HG03565 (cell line): ENCODE results near the gene SMARCC1.

Source experiments
- ATAC-seq: cut with Tn5 transposase; IDR thresholded peaks from one replicate; pipeline ENCODE4 v1.9.1; 2021; ENCODE audit warnings: mild to moderate bottlenecking, moderate library complexity; ENCODE audit not compliant: unreplicated experiment

The SMARCC1 gene

DNA sequence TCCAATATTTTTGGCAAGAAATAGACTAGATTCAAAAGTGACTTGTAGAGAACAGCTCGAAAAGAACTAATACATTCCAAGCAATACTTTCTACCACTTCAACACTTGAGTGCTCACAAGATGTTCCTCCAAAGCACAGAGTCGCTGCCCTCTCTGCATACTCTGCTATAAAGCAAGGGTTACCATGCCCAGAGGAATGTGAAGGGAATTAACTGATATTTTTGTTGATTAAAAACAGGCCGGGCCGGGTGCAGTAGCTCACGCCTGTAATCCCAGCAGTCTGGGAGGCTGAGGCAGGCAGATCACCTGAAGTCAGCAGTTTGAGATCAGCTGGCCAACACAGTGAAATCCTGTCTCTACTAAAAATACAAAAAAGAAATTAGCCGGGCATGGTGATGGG lies 145.5 kb downstream of the SMARCC1 start:
- ATAC-seq: no peak

DNA sequence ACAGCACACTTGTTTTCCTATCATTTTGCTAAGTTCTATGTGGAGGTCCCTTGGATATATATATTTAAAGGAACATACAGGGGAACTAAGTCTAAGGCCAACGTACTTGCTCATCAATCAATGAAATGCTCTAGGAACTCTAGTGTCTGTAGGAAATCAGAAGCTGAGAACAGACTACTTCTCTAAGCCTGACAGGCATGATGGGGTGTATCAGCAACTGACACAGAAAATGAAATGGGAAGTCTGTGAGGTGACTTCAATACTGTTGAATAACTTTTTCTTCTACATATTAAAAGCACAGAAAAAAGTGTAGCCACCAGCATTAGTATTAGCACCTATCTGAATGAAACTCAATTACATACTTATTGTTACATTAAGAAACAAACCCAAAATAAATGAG lies 146.2 kb downstream of the SMARCC1 start:
- ATAC-seq: no peak

DNA sequence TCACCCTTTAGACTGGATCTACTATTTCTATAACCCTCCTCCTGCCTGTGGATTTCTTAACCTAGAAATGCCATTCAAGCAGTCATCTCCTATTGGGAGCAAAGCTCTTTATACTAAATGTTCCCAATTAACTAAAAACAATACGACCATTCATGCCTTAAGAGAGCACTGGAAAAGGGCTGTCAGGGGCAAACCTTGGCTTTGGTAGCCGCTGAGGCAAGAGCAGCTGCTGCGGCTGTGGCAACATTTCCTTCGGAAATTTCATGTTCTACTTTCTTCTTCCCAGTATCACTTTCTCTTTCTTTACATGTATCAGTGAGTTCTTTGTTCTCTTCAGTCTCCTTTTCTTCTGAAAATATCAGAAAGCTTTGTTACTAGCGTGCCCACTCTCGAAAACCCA lies 146.7 kb downstream of the SMARCC1 start:
- ATAC-seq: no peak

DNA sequence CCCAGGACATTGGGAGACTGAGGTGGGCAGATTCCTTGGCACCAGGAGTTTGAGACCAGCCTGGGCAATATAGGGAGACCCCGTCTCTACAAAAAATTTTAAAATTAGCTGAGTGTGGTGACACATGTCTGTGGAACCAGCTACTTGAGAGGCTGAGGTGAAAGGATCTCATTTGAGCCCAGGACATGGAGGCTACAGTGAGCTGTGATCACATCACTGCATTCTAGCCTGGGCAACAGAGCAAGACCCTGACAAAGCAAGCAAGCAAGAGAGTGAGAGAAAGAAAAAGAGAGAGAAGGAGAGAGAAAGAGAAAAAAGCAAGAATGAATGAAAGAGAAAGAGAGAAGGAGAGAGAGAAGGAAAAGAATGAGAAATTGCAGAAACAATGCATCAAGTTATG lies 150.9 kb downstream of the SMARCC1 start:
- no peak for ATAC-seq

DNA sequence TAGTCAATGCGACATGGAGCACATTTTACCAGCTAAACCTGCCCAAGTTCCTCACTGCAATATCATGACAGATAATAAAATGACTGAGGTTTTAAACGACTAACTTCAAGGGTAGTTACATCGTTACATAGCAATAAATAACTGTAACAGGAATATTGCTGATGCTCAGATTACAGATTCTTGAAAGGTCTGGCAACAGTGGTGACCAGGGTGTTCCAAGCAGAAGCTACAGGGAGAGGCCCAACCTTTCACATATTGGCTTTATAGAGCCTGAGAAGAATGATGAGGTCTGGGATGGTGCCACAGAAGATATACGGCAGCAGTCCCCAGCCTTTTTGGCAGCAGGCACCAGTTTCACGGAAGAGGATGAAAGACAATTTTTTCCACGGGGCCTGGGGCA lies 151.9 kb downstream of the SMARCC1 start:
- ATAC-seq: no peak

DNA sequence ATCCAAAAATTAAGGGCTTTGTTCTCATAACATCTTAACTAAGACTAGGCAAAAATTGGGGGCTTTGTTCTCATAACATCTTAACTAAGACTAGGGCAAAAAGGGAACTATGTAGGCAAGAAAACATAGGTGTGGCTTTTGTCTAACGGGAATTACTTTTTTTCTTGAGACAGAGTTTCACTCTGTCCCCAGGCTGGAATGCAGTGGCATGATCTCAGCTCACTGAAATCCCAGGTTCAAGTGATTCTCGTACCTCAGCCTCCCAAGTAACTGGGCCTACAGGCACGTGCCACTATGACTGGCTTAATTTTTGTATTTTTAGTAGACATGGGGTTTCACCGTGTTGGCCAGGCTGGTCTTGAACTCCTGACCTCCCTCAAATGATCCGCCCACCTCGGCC lies 153.3 kb downstream of the SMARCC1 start:
- ATAC-seq: no peak

DNA sequence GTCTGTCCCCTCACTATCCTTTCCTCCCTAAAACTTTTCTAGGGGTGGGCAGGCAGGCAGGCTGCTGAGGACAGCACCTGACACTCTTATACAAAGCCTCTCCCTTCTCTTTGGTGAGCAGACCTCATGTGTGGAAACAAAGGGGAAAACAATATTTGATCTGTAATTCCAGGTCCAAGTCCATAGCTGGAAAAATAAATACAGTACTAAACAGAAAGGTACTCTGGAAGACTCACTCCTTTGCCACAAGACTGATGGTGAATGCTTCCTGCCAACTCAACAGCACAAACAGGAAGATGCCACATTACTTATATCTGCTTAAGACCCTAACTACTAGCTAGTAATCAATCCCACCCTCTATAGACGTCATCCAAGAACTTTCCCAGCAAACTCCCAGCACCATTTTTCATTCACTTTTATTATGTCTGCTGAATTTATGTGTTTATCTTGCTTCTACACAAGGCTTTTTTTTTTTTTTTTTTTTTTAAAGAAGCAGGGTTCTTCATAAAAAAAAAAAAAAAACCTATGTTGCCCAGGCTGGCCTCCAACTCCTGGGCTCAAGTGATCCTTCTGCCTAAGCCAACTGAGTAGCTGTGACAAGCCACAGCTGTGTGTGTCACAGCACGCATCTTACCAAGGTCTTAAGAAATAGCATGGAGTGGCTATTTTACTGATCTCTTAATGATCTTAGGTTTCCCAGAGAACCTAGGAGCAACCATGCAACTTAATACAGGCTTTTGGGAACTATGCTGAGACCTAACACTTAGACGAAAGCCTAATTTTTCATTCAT lies 158.8 kb downstream of the SMARCC1 start:
- no peak for ATAC-seq

DNA sequence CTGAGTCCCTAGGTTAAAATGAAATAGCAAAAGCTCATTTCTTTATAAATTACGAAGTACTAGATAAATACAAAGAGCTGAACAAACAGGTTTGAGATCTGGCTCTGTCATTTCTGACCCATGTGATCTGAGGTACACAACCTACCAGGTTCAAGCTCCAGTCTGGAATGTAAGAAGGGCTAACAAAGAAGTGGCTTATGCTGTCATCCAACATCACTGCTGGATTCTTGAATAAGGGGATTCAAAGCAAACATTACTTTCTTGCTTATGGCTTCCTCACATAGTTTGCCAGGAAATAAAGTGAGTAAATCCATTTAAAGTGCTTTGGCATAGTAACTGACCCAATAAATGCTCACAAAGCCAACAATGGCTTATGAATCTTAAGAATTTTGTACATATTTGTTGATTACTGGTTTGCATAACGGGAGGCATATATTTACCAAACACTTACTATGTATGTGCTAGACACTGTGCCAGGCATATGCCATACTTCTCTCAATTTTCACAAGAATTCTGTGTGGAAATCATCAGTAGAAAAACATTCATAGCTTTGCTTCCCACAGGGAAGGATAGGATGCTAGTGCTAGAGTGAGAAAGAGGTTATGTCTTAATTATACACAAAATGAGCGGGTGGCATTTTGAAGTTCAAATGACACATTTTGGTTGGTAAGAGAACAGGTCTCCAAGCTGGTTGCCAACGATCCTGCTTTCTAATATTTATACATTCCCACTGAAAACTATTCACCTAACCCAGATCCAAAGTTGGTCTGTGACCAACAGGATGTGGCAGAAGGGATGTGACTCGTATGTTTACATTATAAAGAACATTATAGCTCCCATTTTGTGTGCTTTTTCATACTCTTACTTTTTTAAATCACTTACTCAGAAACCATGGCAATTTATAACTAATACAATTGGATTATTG lies 164.3 kb downstream of the SMARCC1 start:
- ATAC-seq: no peak

DNA sequence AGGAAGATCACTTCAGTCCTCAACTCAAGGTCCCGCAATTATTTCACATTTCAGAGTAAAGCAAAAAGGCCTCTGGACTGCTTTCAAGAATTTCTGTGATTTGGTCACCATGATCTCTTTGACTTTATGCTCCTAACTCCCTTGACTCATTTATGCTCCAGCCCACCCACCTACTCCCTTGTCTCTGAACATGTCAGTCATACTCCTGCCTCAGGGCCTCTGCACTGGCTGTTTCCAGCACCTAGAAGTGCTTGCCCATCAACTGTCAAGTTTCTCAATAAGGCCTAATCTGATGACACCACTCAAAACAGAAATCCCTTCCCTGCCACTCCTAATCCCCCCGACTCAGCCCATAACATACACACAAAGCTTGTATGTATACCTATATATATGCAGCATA lies 166.9 kb downstream of the SMARCC1 start:
- ATAC-seq: no peak

DNA sequence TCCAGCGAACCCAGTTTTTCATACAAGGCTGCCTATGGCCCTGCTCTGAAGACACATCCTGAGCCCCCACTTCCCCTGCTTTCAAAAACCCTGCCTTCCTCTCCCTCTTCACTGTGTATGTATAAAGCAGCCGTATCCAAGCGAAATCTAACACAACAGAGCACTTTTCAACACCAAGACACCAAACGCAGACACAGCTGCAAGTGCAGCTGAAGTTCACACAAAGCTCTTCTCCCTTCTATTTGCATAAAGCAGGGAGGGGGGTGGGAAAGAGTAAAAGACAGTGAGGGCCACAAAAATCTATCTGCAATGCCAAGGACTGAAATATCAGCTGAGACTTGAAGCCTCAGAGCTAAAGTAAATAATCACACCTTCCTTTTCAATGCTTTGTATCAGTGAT lies 168.0 kb downstream of the SMARCC1 start:
- no peak for ATAC-seq

DNA sequence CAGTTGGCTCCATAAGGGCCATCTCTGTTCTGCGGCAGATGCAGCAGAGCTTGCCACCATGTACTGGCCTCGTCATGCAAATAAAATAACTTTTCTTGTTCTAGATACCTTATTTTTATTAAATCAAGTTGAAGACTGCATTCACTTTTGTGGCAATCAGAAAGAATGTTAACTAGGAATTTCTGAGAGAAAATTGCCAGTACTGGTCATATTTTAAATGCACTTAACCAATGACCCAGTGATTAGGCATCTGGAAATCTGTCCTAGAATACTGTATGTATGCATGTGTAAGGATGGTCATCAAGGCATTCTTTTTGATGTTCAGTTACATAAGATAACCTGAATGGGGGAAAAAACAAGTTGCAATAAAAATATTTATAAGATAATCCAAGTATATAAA lies 168.8 kb downstream of the SMARCC1 start:
- no peak for ATAC-seq

DNA sequence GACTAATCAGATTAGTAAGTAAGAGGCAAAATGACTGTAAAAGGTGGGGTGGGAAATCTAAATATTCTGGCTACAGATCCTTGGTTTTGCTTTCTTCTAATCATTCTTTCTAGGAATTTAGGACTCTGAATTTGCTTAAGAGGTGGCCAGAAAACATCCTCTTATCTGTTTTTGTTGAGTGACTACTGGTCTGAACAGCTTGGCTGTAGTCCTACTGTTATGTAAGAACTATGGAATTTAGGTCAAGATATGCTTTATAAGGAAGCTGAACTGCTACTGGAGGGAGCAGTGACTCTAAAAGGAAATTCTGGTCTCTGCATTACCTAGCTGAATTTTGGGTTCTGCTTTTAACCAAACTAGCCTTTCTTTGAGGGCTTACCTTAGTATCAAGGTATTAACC lies 169.5 kb downstream of the SMARCC1 start:
- ATAC-seq: no peak

DNA sequence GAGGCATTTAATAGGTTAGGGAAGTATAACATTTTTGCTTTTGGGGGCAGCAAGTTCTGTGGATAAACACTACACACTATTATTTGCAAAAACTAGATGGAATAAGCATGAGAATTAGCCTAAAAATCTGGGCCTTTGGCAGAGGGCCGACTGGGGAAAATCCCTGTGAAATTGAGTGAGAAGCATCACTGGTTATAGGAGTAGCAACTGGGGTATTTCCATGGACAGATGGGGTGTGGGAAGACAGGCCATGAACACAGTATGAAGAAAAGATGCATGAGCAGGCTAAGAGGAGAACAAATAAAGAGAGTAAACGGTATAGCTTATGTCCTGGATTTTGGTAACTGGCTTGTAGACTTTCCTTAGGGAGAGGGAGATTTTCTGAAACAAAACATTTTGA lies 170.1 kb downstream of the SMARCC1 start:
- ATAC-seq: no peak

DNA sequence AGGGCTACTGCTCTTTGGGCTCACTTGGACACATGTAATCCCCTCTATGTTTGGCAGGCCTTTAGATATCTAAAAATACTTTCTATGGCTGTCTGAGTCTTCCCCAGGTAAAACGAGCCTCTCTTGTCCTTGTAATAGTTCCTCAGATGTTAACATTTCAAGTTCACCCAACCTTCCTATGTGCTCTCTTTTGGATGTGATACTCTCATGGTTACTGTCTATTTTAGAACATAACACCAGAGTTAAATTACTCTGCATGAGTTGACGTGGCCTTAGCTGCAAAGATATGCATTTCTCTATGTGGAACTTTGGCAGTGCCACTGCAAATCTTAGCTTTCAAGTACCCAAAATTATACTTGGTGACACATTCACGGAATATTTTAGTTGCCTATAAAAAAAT lies 171.1 kb downstream of the SMARCC1 start:
- no peak for ATAC-seq

DNA sequence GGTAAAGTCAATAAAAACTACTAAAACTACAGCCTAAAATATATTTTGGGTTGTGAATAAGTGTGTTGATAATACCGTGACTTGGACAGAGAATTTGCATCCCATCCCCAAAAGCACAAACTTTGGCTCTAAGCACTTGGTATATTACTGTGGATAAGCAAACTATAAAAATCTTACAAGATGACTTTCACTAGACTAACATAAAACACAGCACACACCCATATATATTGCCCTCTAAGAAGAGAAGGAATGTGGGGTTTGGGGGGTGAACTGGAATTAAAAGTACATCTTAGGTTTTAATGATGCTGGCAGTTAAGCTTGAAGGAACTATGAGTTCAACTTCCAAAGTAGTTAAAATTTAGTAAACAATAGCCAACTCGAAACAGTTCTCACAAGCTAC lies 174.4 kb downstream of the SMARCC1 start:
- ATAC-seq: no peak

DNA sequence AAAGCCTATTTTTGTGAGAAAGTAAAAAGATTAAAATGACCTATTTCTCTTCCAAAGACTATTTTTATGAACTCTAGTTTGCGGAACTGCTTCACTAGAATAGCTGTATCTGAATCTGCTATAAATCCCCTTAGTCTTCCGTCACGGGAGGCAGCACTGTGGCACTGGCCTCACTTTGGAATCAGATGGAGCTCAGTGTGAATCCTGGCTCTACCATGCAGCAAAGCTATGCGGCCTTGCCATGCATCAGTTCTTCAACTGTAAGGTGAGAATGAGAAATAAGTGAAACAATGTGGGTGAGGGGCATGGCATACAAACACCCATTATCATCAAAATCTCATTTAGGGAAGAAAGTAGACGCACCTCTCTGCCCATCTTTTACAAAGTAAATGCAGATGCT lies 175.5 kb downstream of the SMARCC1 start:
- ATAC-seq: no peak

DNA sequence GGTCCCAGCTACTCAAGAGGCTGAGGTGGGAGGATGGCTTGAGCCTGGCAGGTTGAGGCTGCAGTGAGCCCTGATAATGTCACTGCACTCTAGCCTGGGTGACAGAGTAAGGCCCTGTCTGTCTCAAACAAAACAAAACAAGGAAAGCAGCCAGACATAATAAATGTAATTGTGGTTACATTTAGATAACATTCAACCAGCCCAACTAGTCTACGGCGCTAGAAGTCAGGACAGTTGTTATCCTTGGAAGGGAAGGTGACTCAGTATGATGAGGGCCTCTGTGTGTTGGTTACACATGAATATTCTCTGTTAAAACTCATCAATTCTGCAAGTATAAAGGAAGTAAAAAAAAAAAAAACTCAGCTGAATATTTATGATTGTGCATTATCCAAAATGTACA lies 176.0 kb downstream of the SMARCC1 start:
- no peak for ATAC-seq

DNA sequence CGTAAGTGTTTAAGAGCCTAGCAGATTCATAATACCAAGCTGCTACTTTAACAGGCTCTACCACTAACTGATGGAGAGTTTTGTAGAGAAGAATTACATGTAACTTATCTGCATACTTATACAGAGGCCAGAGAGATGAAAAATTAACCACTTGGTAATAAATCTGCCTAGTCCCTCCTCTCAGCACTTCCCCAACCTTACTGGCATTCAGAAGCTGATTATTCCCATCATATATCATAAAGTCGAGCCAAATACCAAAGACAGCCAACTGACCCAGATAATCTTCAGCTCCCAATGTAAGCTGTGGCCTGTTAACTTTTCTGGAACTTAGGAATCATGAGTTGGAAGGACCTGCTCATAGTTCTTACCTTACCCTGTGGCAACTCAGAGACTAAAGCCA lies 177.5 kb downstream of the SMARCC1 start:
- no peak for ATAC-seq

DNA sequence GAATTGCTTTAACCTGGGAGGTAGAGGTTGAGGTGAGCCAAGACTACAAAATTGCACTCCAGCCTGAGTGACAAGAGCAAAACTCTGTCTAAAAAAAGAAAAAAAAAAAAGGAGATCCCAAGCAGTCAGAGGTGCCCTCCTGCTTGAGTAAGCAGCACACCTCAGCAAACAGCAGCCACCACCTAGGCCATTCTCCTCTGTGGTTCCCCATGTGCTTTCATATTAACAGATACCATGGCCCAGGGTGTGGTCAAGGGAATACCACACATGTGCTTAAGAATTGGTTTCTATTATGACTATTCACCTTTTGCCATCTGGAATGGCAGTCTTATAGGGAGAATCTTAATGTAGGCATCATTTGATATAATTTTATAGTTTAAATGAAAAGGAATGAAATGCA lies 178.4 kb downstream of the SMARCC1 start:
- no peak for ATAC-seq

DNA sequence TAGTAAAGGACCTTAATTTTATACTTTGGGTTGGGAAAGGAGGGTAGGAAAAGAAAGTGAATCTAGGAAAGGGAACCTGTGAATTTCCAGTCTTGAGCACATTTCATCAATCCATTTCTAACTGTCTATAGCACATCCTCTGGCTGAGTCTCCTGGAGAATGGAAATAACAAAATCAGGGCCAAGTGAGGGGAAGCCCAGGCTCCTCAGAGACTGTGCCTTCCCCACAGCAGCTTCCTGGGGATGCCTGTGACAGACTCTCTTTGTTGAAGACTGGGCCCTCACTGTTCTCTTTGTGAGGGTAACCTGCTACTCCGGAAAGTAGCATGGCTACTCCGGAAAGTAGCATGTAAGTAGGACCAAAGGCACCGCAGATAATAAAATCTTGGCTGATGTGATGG lies 180.4 kb downstream of the SMARCC1 start:
- ATAC-seq: no peak

DNA sequence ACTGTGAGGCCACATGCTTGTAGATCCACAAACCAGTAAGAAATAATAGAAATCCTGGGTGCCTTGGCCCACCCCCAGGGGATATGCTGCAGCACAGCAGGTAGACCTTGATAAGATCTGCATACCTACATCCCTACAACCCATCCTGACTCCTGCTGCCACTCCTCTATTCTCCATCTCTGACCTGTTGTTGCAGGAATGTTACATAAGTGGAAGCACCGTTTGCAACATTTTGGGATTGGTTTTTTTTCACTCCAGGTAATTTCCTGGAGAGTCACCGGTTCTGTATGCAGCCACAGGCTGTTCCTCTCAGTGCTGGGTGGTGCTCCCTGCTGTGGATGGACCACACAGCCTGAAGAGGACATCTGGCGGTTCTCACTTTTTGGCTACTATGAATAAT lies 186.9 kb downstream of the SMARCC1 start:
- no peak for ATAC-seq

DNA sequence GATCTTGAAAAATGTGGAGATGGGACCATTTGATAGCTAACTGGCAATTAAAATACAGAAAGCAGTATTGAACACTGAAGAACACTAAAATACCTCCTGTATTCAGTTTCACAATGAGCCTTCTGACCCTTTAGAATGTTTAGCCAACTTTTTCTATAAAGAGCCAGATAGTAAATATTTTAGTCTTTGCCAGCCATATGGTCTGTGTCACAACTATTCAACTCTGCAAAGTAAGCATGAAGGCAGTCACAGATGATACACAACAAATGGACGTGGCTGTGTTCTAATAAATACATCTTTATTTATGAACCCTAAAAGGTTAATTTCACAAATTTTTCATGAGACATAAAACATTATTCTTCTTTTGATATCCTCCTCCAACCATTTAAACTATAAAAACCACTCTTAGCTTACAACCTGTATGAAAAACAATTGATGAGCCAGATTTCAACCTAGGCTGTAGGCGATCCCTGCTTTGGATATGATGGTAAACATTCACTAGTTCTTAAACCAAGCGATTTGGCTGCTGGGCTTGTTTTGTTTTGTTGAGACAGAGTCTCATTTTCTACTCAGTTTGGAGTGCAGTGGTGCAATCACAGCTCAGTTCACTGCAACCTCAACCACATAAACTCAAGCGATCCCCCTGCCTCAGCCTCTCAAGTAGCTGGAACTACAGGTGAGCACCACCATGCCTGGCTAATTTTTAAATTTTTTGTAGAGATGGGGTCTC lies 189.5 kb downstream of the SMARCC1 start:
- no peak for ATAC-seq
